NCI-H1417 (cell line): ENCODE data around the gene GCC1.

Experiments used
- DNase-seq, 3 experiments: peaks; one replicate each; lab custom pipeline; 2025; lab: John Stamatoyannopoulos, UW

Gene GCC1

GRCh38 chr7:127536741-127537140 is 48.7 kb downstream of the GCC1 start:
- DNase-seq = no peak

DNA sequence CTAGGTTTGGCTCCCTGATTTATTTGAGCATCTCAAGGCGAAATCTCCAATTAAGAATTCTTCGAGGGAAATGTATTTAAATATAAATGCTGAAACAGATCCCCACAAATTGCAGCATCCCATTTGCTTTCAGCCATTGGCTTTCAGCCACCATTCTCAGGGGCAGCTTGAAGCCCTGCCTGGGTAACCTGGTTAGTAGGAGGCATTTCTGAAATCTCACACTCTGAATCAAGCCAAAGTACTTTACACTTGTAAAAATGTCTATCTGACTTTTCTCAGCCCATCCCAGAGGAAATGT is 49.1 kb downstream of the GCC1 start:
- no peak for DNase-seq

DNA sequence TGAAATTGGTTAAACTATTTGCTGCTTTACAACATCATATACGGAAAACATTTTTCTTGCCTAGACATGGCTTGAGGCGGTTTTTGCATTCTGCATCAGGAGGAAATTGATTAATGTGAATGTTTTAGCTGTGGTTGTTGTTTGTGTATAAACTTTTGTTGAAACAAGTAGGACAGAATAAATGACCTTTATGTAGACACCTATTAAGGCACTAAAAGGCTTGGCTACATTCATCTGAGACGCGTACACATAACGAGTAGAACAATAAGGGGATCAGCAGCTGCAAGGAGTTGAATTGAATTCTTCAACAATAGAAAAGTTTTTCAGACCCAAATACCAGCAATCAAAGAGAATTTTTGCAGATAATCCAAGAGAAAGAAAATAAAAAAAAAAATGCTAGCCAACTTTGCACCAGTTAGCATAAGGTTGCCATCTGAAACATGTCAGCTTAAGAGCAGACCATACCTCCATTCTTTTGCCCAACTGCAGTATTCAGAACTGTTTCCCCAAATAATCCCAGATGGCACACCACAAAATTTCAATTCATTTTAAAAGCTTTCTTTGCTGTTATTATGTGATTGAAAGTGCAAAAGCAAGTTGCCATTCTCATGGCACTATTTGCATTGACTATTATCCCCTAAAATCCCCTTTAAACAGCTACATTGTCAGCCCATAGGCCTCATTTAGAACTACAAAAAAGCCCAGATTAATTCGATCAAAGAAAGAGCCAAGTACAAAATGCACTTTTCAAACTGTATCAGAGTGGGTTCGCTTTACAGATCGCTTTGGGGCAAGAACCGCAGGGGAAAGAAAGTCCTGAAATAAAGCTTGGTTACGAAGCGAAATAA is 49.6 kb downstream of the GCC1 start:
- peak in 1 of 3 experiments; percentile 18 for DNase-seq

DNA sequence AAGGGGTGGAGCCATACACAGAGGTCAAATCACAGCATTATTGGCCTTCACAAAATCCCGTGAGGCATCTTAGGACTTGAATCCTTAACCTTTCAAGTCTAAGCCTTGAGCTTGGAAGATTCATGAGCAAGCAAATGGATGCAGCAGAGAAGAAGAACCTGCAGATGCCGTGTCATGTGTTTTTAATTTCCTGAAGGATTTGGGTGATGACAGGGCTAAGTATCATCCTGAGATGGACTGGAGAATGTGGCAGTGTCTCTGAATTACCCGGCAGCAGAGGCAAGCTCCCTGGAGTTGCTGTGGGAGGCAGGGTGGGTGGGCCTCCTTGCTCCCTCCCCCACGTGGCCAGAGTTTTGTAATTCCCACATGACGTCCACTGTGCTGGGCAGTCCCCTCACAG is 50.8 kb downstream of the GCC1 start:
- DNase-seq = no peak

DNA sequence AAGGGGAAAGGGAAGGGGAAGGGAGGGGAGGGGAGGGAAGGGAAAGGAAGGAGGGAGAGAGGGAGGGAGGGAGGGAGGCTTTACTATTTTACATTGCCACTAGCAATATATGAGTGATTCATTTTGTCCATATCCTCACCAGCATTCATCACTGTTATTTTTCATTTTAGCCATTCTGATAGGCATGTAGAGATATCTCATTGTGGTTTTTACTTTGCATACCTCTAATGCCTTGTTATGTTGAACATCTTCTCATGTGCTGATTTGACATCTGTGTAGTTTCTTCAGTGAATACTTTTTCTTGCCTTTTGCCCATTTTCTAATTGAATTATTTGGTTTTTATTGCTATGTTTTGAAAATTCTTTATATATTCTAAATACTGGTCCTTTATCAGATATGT is 52.7 kb downstream of the GCC1 start:
- no peak for DNase-seq

GRCh38 chr7:127532151-127532550 is 53.2 kb downstream of the GCC1 start:
- no peak for DNase-seq
